MCF 10A (cell line): ENCODE data around the gene VPS11. TPM values are rescaled to one million over a fixed set of nuclear protein-coding genes. Genes with fewer than 3 reads are reported as not detected.

Experiments used
- BruUV-seq: library from RNA; stranded (reverse); fragments of 400-500 nt; replicated peaks from 2 replicates; lab custom pipeline; 2021; lab: Mats Ljungman, UMichigan
- CTCF ChIA-PET: fragments of 300-600 bp; sonication (Branson Sonifier 250); formaldehyde crosslinking; extraction: SDS; loops from one replicate; lab custom pipeline; 2021; ENCODE audit warnings: antibody characterized with exemption, inconsistent platforms; lab: Yijun Ruan, JAX
- POLR2A ChIA-PET: fragments of 300-600, 350-650 bp; sonication (Branson Sonifier 250); formaldehyde crosslinking; extraction: SDS; loops from one replicate; lab custom pipeline; 2020; ENCODE audit warnings: antibody characterized with exemption, inconsistent platforms; lab: Yijun Ruan, JAX
- DNase-seq: peaks from one replicate; pipeline ENCODE4 v3.0.0-alpha.2; 2018; ENCODE audit not compliant: unreplicated experiment
- H3K27ac Mint-ChIP-seq: one replicate; pipeline ENCODE4 v1.8.0; 2022; ENCODE audit warnings: mild to moderate bottlenecking, low read depth, mixed read lengths; ENCODE audit not compliant: unreplicated experiment
- H3K27me3 Mint-ChIP-seq: one replicate; pipeline ENCODE4 v1.8.0; 2022; ENCODE audit warnings: mixed read lengths; ENCODE audit not compliant: insufficient read depth, unreplicated experiment
- H3K36me3 Mint-ChIP-seq: one replicate; pipeline ENCODE4 v1.8.0; 2022; ENCODE audit warnings: mild to moderate bottlenecking, moderate library complexity, mixed read lengths; ENCODE audit not compliant: insufficient read depth, unreplicated experiment
- H3K4me1 Mint-ChIP-seq: one replicate; pipeline ENCODE4 v1.8.0; 2022; ENCODE audit warnings: mixed read lengths; ENCODE audit not compliant: insufficient read depth, unreplicated experiment
- H3K4me3 Mint-ChIP-seq: one replicate; pipeline ENCODE4 v1.8.0; 2022; ENCODE audit warnings: mild to moderate bottlenecking, moderate library complexity, mixed read lengths; ENCODE audit not compliant: unreplicated experiment
- H3K9me3 Mint-ChIP-seq: one replicate; pipeline ENCODE4 v1.8.0; 2022; ENCODE audit warnings: mixed read lengths; ENCODE audit not compliant: unreplicated experiment
- CTCF ChIP-seq: fragments of 200-600 bp; IDR thresholded peaks from one replicate; pipeline ENCODE4 v1.8.0; 2022; ENCODE audit warnings: antibody characterized with exemption, mild to moderate bottlenecking; ENCODE audit not compliant: unreplicated experiment
- intact Hi-C: fragments of 100-400 bp; cut with micrococcal nuclease; formaldehyde crosslinking; loops from 2 replicates; pipeline ENCODE4 v1.14.1; 2022
- total RNA-seq: library from RNA; stranded (reverse); gene quantifications from 2 replicates; pipeline ENCODE4 v1.2.3, GENCODE V29; 2022

The VPS11 gene
- total RNA-seq, 1 experiment from 2014 or later, result 16.2 TPM

GRCh38 chr11:119107538-119108145, 40.0 kb downstream of the VPS11 start:
- BruUV-seq, result no TSS peak
- CTCF ChIA-PET, result interaction anchor here (1.5 to 1.9 kb wide), 2 partner anchors 37 to 89 kb away, joined by 6 to 7 read pairs; no protein-coding TSS in a partner anchor
- intact Hi-C loops, result loop anchor here (1.0 to 10.0 kb wide), 2 partner anchors 14 to 177 kb away; partner anchors contain the start of gene HINFP
- POLR2A ChIA-PET, result interaction anchor here (0.6 to 9.3 kb wide), 15 partner anchors 10 to 317 kb away, joined by 3 to 149 read pairs (median 4); partner anchors contain the start of genes CENATAC, DDX6, HINFP and HMBS
- Mint-ChIP-seq H3K4me3 (peak overlapping the region; percentile 76), H3K4me1 (peaks cover 7% of the 10 kb centered on the region), H3K9me3 (no peaks in the 10 kb centered on the region), H3K27ac (peak overlapping the region; percentile 57), H3K27me3 (no peaks in the 10 kb centered on the region), H3K36me3 (peaks cover 18% of the 10 kb centered on the region)
- DNase-seq, result no peak
- no peak for TF ChIP-seq CTCF

- peak; percentile 77 for DNase-seq
These were observed 40.7 kb downstream of the VPS11 start for GRCh38 chr11:119108146-119108856.

GRCh38 chr11:119108857-119109221, 41.2 kb downstream of the VPS11 start:
- POLR2A ChIA-PET, result interaction anchor here (0.5 to 9.3 kb wide), 7 partner anchors 12 to 90 kb away, joined by 3 to 149 read pairs (median 4); partner anchors contain the start of genes HINFP, RPS25, TRAPPC4 and VPS11
- no peak for TF ChIP-seq CTCF
- Mint-ChIP-seq H3K27ac (peak overlapping the region; percentile 57), H3K27me3 (no peaks in the 10 kb centered on the region), H3K36me3 (peaks cover 28% of the 10 kb centered on the region), H3K9me3 (no peaks in the 10 kb centered on the region), H3K4me3 (peak overlapping the region; percentile 76), H3K4me1 (peaks cover 13% of the 10 kb centered on the region)
- intact Hi-C loops, result loop anchor here (1.0 to 10.0 kb wide), 2 partner anchors 12 to 176 kb away; partner anchors contain the start of gene HINFP
- BruUV-seq, result no TSS peak
- DNase-seq, result no peak
- CTCF ChIA-PET, result interaction anchor here (0.5 to 1.7 kb wide), 6 partner anchors 14 to 225 kb away, joined by 3 to 10 read pairs (median 3); partner anchors contain the start of genes CBL and CXCR5

More at GRCh38 chr11:119108146-119108856, 40.7 kb downstream of the VPS11 start:
- TSS peak; percentile 19 for BruUV-seq
- no peak for TF ChIP-seq CTCF
- no peaks in the 10 kb centered on the region for H3K27me3 Mint-ChIP-seq
- ChIA-PET CTCF (interaction anchor here (0.5 to 1.7 kb wide), 6 partner anchors 14 to 225 kb away, joined by 3 to 10 read pairs (median 3); partner anchors contain the start of genes CBL and CXCR5), POLR2A (interaction anchor here (0.5 to 9.3 kb wide), 6 partner anchors 13 to 110 kb away, joined by 3 to 149 read pairs (median 4); partner anchors contain the start of genes HINFP, RPS25 and TRAPPC4)
- peaks cover 24% of the 10 kb centered on the region for H3K36me3 Mint-ChIP-seq
- intact Hi-C loops, result loop anchor here (1.0 to 10.0 kb wide), 2 partner anchors 13 to 176 kb away; partner anchors contain the start of gene HINFP
- H3K4me3 Mint-ChIP-seq, result peak overlapping the region; percentile 76
- peak overlapping the region; percentile 57 for H3K27ac Mint-ChIP-seq
- H3K4me1 Mint-ChIP-seq, result peaks cover 13% of the 10 kb centered on the region
- no peaks in the 10 kb centered on the region for H3K9me3 Mint-ChIP-seq
